ENCODE measurements around the gene CCDC33. TPM values are rescaled to one million over a fixed set of nuclear protein-coding genes. Genes with fewer than 3 reads are reported as not detected.

The CCDC33 gene
- total RNA-seq, 1 donor from 2014 or later = not detected

- Histone ChIP-seq H3K9me3 (no peaks in the 10 kb centered on the region), H3K4me1 (no peaks in the 10 kb centered on the region), H3K36me3 (no peaks in the 10 kb centered on the region), H3K27me3 (peaks cover 5% of the 10 kb centered on the region), H3K27ac (no peak overlapping the region), H3K4me3 (no peak overlapping the region)
- ATAC-seq = no peak
- TF ChIP-seq CTCF (IDR thresholded peaks at IDR 0.05) = no peak
- no peak for DNase-seq
- intact Hi-C loops (cut with DNase I) = no loop called here
Observed at GRCh38 chr15:74228723-74229081, 7.4 kb upstream of the CCDC33 start.

- intact Hi-C loops (cut with DNase I) = no loop called here
- no peak for TF ChIP-seq CTCF (IDR thresholded peaks at IDR 0.05)
- Histone ChIP-seq H3K4me3 (no peak overlapping the region), H3K27ac (no peak overlapping the region), H3K36me3 (no peaks in the 10 kb centered on the region), H3K9me3 (no peaks in the 10 kb centered on the region), H3K4me1 (no peaks in the 10 kb centered on the region), H3K27me3 (peaks cover 5% of the 10 kb centered on the region)
- no peak for DNase-seq
- no peak for ATAC-seq
Observed at GRCh38 chr15:74229686-74230085, 6.4 kb upstream of the CCDC33 start.

GRCh38 chr15:74231475-74231874 is 4.7 kb upstream of the CCDC33 start:
- DNase-seq (no peak), ATAC-seq (no peak)
- Histone ChIP-seq H3K36me3 (no peaks in the 10 kb centered on the region), H3K27ac (no peak overlapping the region), H3K4me3 (no peak overlapping the region), H3K9me3 (no peaks in the 10 kb centered on the region), H3K4me1 (no peaks in the 10 kb centered on the region), H3K27me3 (peaks cover under 1% of the 10 kb centered on the region)
- intact Hi-C loops (cut with DNase I) = no loop called here
- no peak for TF ChIP-seq CTCF (IDR thresholded peaks at IDR 0.05)

GRCh38 chr15:74233373-74233772 is 2.8 kb upstream of the CCDC33 start:
- ATAC-seq = no peak

GRCh38 chr15:74233851-74234597 is 2.1 kb upstream of the CCDC33 start:
- Histone ChIP-seq H3K27ac (no peak overlapping the region), H3K4me3 (no peak overlapping the region), H3K4me1 (no peaks in the 10 kb centered on the region), H3K36me3 (no peaks in the 10 kb centered on the region), H3K9me3 (no peaks in the 10 kb centered on the region), H3K27me3 (no peaks in the 10 kb centered on the region)
- no peak for TF ChIP-seq CTCF (IDR thresholded peaks at IDR 0.05)
- DNase-seq (no peak), ATAC-seq (no peak)
- intact Hi-C loops (cut with DNase I) = no loop called here

More at GRCh38 chr15:74233373-74233772, 2.8 kb upstream of the CCDC33 start:
- Histone ChIP-seq H3K36me3 (no peaks in the 10 kb centered on the region), H3K4me3 (no peak overlapping the region), H3K27me3 (no peaks in the 10 kb centered on the region), H3K4me1 (no peaks in the 10 kb centered on the region), H3K9me3 (no peaks in the 10 kb centered on the region), H3K27ac (no peak overlapping the region)
- TF ChIP-seq CTCF (IDR thresholded peaks at IDR 0.05) = no peak
- DNase-seq = no peak
- intact Hi-C loops (cut with DNase I) = no loop called here

- H3K36me3 ChIP-seq = no peaks in the 10 kb centered on the region
- DNase-seq (no peak), ATAC-seq (no peak)
- no peaks in the 10 kb centered on the region for H3K27me3 ChIP-seq
- no peak overlapping the region for H3K4me3 ChIP-seq
- intact Hi-C loops (cut with DNase I) = no loop called here
- H3K9me3 ChIP-seq = no peaks in the 10 kb centered on the region
- no peak for TF ChIP-seq CTCF (IDR thresholded peaks at IDR 0.05)
- peaks cover 2% of the 10 kb centered on the region for H3K4me1 ChIP-seq
- H3K27ac ChIP-seq = no peak overlapping the region
Observed at GRCh38 chr15:74234598-74234875, 1.6 kb upstream of the CCDC33 start.

Data from upper lobe of right lung (tissue), 1 donor.